Stimulated activated CD4-positive, alpha-beta T cell treated with anti-CD3 and anti-CD28 coated beads, Interleukin-4, amount 100 ng/mL, for 48 hours (primary cell): Measurements from ENCODE around the gene LAGE3.
A peak's percentile ranks its signal among the peaks of the same experiment; 100 is the strongest.

Experiments
- DNase-seq, 2 donors: peaks; one replicate each; pipeline ENCODE4 v3.0.0-alpha.2; 2020; ENCODE audit warnings: low read depth in 2 of 2

The LAGE3 gene

GRCh38 chrX:154435171-154435733 is 43.8 kb downstream of the LAGE3 start:
- DNase-seq: no peak

GRCh38 chrX:154434394-154435168 is 44.5 kb downstream of the LAGE3 start:
- no peak for DNase-seq

- DNase-seq: no peak
Observed at GRCh38 chrX:154433605-154434004, 45.5 kb downstream of the LAGE3 start.

GRCh38 chrX:154432210-154432609 is 46.9 kb downstream of the LAGE3 start:
- no peak for DNase-seq

- DNase-seq: no peak
Observed at GRCh38 chrX:154431341-154431740, 47.7 kb downstream of the LAGE3 start.

- no peak for DNase-seq
Observed at GRCh38 chrX:154430916-154431315, 48.2 kb downstream of the LAGE3 start.

GRCh38 chrX:154430479-154430878 is 48.6 kb downstream of the LAGE3 start:
- no peak for DNase-seq

GRCh38 chrX:154429711-154430110 is 49.4 kb downstream of the LAGE3 start:
- no peak for DNase-seq

- peak; percentile 78 to 84 for DNase-seq
Observed at GRCh38 chrX:154428176-154429171, 50.6 kb downstream of the LAGE3 start, which contains the start of gene ATP6AP1. ATP6AP1 (plus strand) TSS chrX:154428677; CDS start chrX:154428693, 16 bp downstream.
